ENCODE data around the gene NDUFA6.
"Not testable (repeated sequence)": the region's sequence is repeated elsewhere in the genome, so short reads cannot be mapped to it uniquely, and the experiment has no call there.

NDUFA6 gene

GRCh38 chr22:42074132-42074811, 16.3 kb downstream of the NDUFA6 start, which contains the start of gene PHETA2:
TSS of gene PHETA2 (plus strand) at chr22:42074248. CDS start at chr22:42077294, 3,046 bp downstream.
- Histone ChIP-seq H3K9ac (ENCODE audit: low read length) (peak within 1 kb of the TSS; percentile 73), H3K4me1 (ENCODE audit: control insufficient read depth, insufficient read depth, low read length) (peaks cover 29% of the 10 kb centered on the region), H3K27me3 (ENCODE audit: control insufficient read depth, insufficient read depth, low read length) (no peaks in the 10 kb centered on the region), H3K36me3 (ENCODE audit: control insufficient read depth, insufficient read depth, low read length) (no peaks in the 10 kb centered on the region), H3K27ac (ENCODE audit: low read depth, low read length) (peak within 1 kb of the TSS; percentile 90), H3K4me3 (ENCODE audit: low read length) (peak within 1 kb of the TSS; percentile 85)

- H3K27ac ChIP-seq (ENCODE audit: low read depth, low read length) = peak overlapping the region; percentile 90
- H3K27me3 ChIP-seq (ENCODE audit: control insufficient read depth, insufficient read depth, low read length) = no peaks in the 10 kb centered on the region
- H3K4me3 ChIP-seq (ENCODE audit: low read length) = peak overlapping the region; percentile 85
- H3K9ac ChIP-seq (ENCODE audit: low read length) = no peak overlapping the region
- no peaks in the 10 kb centered on the region for H3K36me3 ChIP-seq (ENCODE audit: control insufficient read depth, insufficient read depth, low read length)
- peaks cover 24% of the 10 kb centered on the region for H3K4me1 ChIP-seq (ENCODE audit: control insufficient read depth, insufficient read depth, low read length)
These were observed 16.9 kb downstream of the NDUFA6 start for GRCh38 chr22:42073621-42074041.

GRCh38 chr22:42072606-42073330, 17.8 kb downstream of the NDUFA6 start:
- peaks cover 4% of the 10 kb centered on the region for H3K36me3 ChIP-seq (ENCODE audit: control insufficient read depth, insufficient read depth, low read length)
- no peak overlapping the region for H3K4me3 ChIP-seq (ENCODE audit: low read length)
- no peak overlapping the region for H3K9ac ChIP-seq (ENCODE audit: low read length)
- H3K27ac ChIP-seq (ENCODE audit: low read depth, low read length) = no peak overlapping the region
- no peaks in the 10 kb centered on the region for H3K27me3 ChIP-seq (ENCODE audit: control insufficient read depth, insufficient read depth, low read length)
- H3K4me1 ChIP-seq (ENCODE audit: control insufficient read depth, insufficient read depth, low read length) = peaks cover 15% of the 10 kb centered on the region

- Histone ChIP-seq H3K9ac (ENCODE audit: low read length) (peak overlapping the region; percentile 88), H3K4me1 (ENCODE audit: control insufficient read depth, insufficient read depth, low read length) (peaks cover 15% of the 10 kb centered on the region), H3K36me3 (ENCODE audit: control insufficient read depth, insufficient read depth, low read length) (peaks cover 12% of the 10 kb centered on the region), H3K27ac (ENCODE audit: low read depth, low read length) (peak overlapping the region; percentile 98), H3K4me3 (ENCODE audit: low read length) (peak overlapping the region; percentile 90)
- not testable (repeated sequence) for H3K27me3 ChIP-seq (ENCODE audit: control insufficient read depth, insufficient read depth, low read length)
These were observed 19.1 kb downstream of the NDUFA6 start for GRCh38 chr22:42071508-42071907.

- Histone ChIP-seq H3K27me3 (ENCODE audit: control insufficient read depth, insufficient read depth, low read length) (no peaks in the 10 kb centered on the region), H3K36me3 (ENCODE audit: control insufficient read depth, insufficient read depth, low read length) (peaks cover 12% of the 10 kb centered on the region), H3K9ac (ENCODE audit: low read length) (peak within 1 kb of the TSS; percentile 88), H3K4me3 (ENCODE audit: low read length) (peak within 1 kb of the TSS; percentile 90), H3K4me1 (ENCODE audit: control insufficient read depth, insufficient read depth, low read length) (peaks cover 15% of the 10 kb centered on the region), H3K27ac (ENCODE audit: low read depth, low read length) (peak within 1 kb of the TSS; percentile 98)
These were observed 19.8 kb downstream of the NDUFA6 start, which contains the start of gene NAGA for GRCh38 chr22:42070517-42071422. TSS of gene NAGA (minus strand) at chr22:42070812. CDS start at chr22:42070297, 515 bp downstream.

- Histone ChIP-seq H3K27ac (ENCODE audit: low read depth, low read length) (peak overlapping the region; percentile 98), H3K4me3 (ENCODE audit: low read length) (peak overlapping the region; percentile 90), H3K9ac (ENCODE audit: low read length) (peak overlapping the region; percentile 71), H3K4me1 (ENCODE audit: control insufficient read depth, insufficient read depth, low read length) (peaks cover 15% of the 10 kb centered on the region), H3K27me3 (ENCODE audit: control insufficient read depth, insufficient read depth, low read length) (no peaks in the 10 kb centered on the region), H3K36me3 (ENCODE audit: control insufficient read depth, insufficient read depth, low read length) (peaks cover 12% of the 10 kb centered on the region)
These were observed 20.6 kb downstream of the NDUFA6 start for GRCh38 chr22:42069801-42070516.

GRCh38 chr22:42068291-42068690, 22.3 kb downstream of the NDUFA6 start:
- Histone ChIP-seq H3K4me3 (ENCODE audit: low read length) (no peak overlapping the region), H3K27me3 (ENCODE audit: control insufficient read depth, insufficient read depth, low read length) (no peaks in the 10 kb centered on the region), H3K27ac (ENCODE audit: low read depth, low read length) (no peak overlapping the region), H3K9ac (ENCODE audit: low read length) (no peak overlapping the region), H3K36me3 (ENCODE audit: control insufficient read depth, insufficient read depth, low read length) (peaks cover 15% of the 10 kb centered on the region), H3K4me1 (ENCODE audit: control insufficient read depth, insufficient read depth, low read length) (peaks cover 15% of the 10 kb centered on the region)

GRCh38 chr22:42067671-42068251, 22.8 kb downstream of the NDUFA6 start:
- Histone ChIP-seq H3K4me3 (ENCODE audit: low read length) (no peak overlapping the region), H3K4me1 (ENCODE audit: control insufficient read depth, insufficient read depth, low read length) (peaks cover 15% of the 10 kb centered on the region), H3K27me3 (ENCODE audit: control insufficient read depth, insufficient read depth, low read length) (no peaks in the 10 kb centered on the region), H3K27ac (ENCODE audit: low read depth, low read length) (no peak overlapping the region), H3K9ac (ENCODE audit: low read length) (no peak overlapping the region), H3K36me3 (ENCODE audit: control insufficient read depth, insufficient read depth, low read length) (peaks cover 15% of the 10 kb centered on the region)

GRCh38 chr22:42066937-42067336, 23.6 kb downstream of the NDUFA6 start:
- H3K27ac ChIP-seq (ENCODE audit: low read depth, low read length) = no peak overlapping the region
- no peaks in the 10 kb centered on the region for H3K27me3 ChIP-seq (ENCODE audit: control insufficient read depth, insufficient read depth, low read length)
- H3K4me3 ChIP-seq (ENCODE audit: low read length) = no peak overlapping the region
- H3K4me1 ChIP-seq (ENCODE audit: control insufficient read depth, insufficient read depth, low read length) = peaks cover 15% of the 10 kb centered on the region
- peaks cover 17% of the 10 kb centered on the region for H3K36me3 ChIP-seq (ENCODE audit: control insufficient read depth, insufficient read depth, low read length)
- H3K9ac ChIP-seq (ENCODE audit: low read length) = no peak overlapping the region

GRCh38 chr22:42066126-42066761, 24.3 kb downstream of the NDUFA6 start:
- Histone ChIP-seq H3K27ac (ENCODE audit: low read depth, low read length) (no peak overlapping the region), H3K4me3 (ENCODE audit: low read length) (no peak overlapping the region), H3K9ac (ENCODE audit: low read length) (no peak overlapping the region), H3K27me3 (ENCODE audit: control insufficient read depth, insufficient read depth, low read length) (no peaks in the 10 kb centered on the region), H3K4me1 (ENCODE audit: control insufficient read depth, insufficient read depth, low read length) (peaks cover 8% of the 10 kb centered on the region), H3K36me3 (ENCODE audit: control insufficient read depth, insufficient read depth, low read length) (peaks cover 19% of the 10 kb centered on the region)
